NCI-H187 treated with DMSO at 0.1 percent for 48 hours (cell line): ENCODE measurements around the gene DNAJC8.

Experiments
- DNase-seq: peaks from one replicate; lab custom pipeline; 2025; lab: John Stamatoyannopoulos, UW

The DNAJC8 gene

GRCh38 chr1:28199328-28200233 lies 33.2 kb downstream of the DNAJC8 start:
- DNase-seq = no peak

GRCh38 chr1:28197682-28198415 lies 35.0 kb downstream of the DNAJC8 start:
- no peak for DNase-seq

GRCh38 chr1:28196330-28196729 lies 36.5 kb downstream of the DNAJC8 start:
- no peak for DNase-seq

DNA sequence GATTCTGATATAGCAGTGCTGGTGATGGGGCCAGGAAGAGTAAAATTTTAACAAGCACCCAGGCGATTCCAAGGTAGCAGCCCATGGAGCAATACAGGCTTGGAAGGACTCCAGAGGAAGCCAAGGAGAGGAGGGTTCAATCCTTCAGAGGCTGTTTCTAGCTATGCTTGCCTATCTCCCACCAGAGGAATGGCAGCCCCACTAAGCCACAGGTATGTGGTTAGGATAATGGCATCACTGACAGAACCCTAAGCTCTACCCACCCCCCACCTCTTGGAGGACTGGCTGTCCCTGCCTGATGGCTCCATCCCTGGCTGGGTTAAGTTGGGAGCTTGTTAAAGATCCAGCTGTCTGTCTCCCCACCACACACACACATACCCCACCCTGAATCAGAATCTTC lies 37.0 kb downstream of the DNAJC8 start:
- no peak for DNase-seq

DNA sequence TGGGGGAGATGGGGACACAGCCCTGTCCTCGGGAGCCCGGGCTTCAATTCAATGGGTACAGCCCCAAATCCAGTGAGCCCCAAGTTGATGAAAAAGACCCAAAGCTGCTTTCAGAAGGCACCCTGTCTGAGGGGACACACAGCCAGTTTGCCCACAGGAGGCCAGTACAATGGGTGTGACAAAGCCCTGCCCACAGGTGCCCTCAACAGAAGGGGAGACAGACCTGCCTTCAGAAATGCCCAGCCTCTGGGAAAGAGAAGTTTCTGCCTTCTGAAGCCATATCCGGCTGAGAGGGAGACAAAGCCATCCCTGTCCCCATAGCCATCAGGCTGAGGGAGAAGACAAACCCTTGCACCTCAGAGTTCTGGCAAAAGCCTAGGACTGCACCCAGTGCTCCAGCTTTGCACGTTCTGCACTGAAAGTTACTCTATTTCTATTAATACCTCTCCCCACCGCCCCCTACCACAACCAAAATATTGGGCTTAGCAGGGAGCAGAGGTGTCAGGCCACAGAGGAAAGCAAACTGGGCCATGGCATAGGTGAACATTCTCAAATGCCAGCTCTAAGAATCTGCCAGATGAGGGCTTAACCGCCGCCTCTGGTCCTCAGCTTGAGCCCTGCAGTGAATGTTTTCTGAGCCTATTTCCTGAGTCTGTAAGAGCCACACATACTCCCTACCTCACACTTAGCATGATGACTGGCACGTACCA lies 38.3 kb downstream of the DNAJC8 start:
- no peak for DNase-seq

- no peak for DNase-seq
These were observed 39.1 kb downstream of the DNAJC8 start for GRCh38 chr1:28193701-28194161.

DNA sequence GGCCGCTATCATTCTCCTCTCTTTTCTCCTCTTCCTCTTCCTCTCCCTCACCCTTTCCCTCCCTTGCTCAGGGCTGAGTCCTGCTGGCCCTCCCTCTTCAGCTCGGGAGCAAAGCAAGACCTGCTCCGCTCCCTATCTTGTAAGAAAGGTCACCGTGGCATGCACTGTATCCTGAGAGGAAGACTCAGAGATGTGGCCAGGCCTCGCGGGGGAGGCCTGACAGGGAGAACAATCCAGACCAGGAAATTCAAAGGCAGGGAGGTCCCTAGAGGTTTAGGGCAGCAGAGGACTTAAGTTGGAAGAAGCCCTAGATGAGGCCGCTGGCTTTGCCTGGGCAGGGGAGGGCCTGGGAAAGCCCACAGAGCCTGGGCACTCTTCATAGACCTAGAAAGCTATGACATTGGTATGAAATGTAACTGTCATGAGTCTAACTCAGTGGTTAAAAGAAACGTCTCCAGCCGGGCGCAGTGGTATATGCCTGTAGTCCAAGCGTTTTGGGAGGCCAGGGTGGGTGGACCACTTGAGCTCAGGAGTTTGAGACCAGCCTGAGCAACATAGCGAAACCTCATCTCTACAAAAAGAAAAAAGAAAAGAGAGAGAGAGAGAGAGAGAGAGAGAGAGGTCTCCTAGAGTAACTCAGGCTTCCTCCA lies 41.7 kb downstream of the DNAJC8 start:
- no peak for DNase-seq

GRCh38 chr1:28190337-28190979 lies 42.4 kb downstream of the DNAJC8 start:
- DNase-seq = no peak

- no peak for DNase-seq
These were observed 47.8 kb downstream of the DNAJC8 start for GRCh38 chr1:28185071-28185470.

- DNase-seq = no peak
These were observed 52.2 kb downstream of the DNAJC8 start for GRCh38 chr1:28180306-28181305.

GRCh38 chr1:28178690-28179485 lies 53.9 kb downstream of the DNAJC8 start:
- DNase-seq = no peak

DNA sequence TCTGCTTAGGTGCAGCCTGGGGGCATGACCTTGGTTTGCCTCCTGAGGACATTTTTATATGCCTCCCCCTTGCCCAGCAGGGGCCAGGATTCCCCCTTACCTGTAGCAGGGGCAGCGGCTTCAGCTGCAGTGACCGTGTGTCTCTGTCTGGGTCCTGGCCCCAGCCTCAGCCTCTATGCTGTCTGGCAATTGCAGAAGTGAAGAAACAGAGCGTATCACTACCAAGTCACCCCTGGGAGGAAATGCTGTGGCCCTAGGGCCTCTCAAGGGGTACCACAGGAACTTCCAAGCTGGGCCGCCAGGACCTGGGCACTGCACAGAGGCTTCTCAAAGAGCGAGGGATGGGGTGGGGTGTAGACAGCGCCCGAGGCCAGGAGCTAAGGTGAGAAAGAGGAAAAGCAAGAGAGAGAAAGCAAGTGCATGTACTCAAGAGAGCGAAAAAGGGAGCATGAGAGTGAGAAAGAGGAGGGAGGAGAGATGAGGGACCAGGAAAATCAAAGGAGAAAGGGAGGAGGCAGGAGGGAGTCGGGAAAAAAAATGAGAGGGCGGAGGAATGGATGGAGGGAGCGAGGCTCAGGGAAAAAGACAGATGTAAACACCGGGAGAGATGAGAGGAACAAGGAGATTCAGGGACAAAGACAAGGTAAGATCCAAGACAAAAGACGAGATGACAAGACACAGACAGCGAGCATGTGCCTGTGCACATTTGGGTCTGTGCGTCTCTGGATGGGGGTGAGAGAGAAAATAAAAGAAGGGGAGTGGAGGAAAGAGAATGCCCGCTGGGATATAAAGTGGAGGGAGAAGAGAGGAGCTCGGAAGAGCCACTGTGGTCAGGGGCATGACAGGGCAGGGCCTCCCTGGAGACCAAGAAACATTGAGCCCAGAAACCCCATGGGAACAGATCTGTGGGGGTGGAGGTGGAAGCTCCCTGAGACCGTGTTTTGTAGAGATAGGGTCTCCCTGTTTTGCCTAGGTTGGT lies 56.0 kb downstream of the DNAJC8 start, which contains the start of gene PTAFR:
TSS of gene PTAFR (minus strand) at position 199 of the 979 bp plus-strand sequence. CDS start 25,669 bp downstream, outside the sequence.
- no peak for DNase-seq

- no peak for DNase-seq
These were observed 56.8 kb downstream of the DNAJC8 start for GRCh38 chr1:28175955-28176485.

- DNase-seq = no peak
These were observed 58.9 kb downstream of the DNAJC8 start for GRCh38 chr1:28173980-28174297.

- no peak for DNase-seq
These were observed 59.5 kb downstream of the DNAJC8 start for GRCh38 chr1:28173151-28173979.

DNA sequence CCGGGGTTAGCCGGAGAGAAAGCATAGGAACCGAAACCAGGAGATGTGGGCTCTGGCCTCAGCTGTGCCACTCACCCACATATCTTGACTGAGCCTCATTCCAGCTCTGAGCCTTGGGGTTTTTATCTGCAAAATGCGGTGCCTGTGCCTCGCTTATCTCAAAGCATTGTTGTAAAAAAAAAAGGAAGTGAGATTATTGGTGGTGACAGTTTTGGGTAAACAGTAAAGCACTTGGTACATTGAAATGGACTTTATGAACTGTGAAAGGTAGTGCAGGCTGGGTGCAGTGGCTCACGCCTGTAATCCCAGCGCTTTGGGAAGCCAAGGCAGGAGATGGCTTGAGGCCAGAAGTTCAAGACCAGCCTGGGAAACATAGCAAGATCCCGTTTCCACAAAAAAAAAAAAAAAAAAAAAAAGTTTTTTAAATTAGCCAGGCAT lies 60.1 kb downstream of the DNAJC8 start:
- no peak for DNase-seq

DNA sequence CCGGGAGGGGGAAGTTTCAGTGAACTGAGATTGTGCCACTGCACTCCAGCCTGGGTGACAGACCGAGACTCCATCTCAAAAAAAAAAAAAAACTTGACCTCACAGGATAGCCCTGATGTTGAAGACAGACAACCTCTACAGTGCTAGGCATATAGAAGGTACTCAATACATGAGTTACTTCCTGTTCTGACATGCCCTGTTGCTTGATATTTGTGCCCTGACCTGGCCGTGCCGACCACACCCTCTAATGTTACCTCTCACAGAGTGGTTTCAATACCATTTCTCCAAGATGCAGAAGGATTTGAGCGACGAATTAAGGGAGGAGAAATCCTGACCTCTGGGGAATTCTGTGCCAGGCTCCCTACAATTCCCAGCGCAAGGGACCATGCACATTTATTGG lies 61.6 kb downstream of the DNAJC8 start:
- no peak for DNase-seq
